C1 segment of cervical spinal cord (tissue), 14 donors: ENCODE measurements around the gene PLXNB1.
A peak's percentile ranks its signal among the peaks of the same experiment; 100 is the strongest.

Source experiments
- DNase-seq, 14 donors: peaks; one replicate each; lab custom pipeline; 2025; lab: John Stamatoyannopoulos, UW

The PLXNB1 gene

DNA sequence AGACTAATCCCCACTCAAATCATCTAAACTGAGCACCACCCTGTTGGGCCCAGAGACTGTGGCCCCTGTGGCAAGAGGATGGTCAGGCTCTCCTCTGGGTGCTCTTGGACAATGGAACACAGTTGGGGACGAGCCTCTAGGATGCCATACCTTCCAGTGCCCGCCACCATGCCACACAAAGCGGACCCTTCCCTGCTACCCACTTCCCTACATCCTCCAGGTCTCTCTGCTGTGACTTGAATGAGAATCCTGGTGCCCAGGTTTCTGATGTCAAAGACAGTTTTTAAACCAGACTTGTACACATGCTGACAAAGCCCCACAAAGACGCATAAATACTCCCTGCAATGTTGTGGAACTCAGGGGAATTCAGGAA, 5.3 kb upstream of the PLXNB1 start:
- no peak for DNase-seq

DNA sequence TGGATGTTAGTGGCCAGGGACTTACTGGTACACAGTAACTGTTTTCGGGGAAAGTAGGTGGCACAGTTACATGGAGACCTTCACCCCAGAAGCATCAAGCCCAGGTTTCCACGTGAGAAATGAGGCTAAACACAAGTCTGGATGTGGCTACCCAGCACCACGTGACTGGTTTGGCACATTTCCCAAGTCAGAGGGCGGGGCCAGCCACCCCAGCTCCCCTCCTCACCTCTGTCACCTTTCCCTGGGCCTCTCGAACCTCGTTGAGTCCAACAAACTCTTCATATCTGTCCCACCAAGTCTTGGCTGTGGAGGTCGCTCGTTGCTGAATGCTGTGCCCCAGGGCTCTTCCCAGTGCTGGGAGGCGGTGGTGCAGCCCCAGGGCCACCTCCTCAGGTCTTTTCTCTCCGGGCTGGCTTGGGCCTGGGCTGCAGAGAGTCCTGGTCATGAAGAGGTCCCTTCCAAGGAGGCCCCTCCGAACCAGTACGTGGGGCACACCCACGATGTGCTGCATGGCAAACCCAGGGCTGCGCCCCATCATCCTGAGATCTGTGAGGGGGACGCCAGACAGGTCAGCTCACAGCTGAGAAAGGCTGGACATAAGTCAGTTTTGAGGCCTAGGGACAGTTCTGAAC, 4.8 kb upstream of the PLXNB1 start:
- no peak for DNase-seq

DNA sequence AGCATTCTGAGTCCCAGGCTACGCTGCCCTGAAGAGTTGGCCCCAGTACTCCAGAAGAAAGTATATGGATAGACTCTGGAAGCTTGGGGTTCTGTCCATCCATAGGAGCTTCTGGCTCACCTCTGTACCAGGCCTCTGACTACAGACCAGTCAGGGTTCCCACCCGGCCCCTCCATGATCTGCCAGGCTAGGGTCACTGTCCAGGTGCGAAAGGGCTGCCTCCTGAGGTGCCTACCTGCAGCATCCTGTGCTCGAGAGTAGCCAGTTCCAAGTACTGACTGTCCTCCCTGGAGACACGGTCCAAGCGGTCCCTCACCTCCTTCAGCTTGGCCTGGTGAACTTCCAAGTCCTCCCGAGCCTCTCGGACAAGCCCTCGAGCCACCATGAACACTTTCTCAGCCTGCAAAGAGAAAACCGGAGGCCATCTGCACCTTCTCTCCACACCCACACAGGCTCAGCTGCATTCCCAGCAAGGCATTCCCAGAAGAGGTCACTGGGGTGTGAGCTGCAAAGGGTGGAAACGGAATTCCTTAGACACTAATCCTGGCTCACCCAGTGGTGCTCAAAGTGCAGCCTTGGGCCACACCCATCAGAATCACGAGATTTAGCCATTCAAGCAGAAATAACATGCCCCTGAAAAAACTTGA, 3.7 kb upstream of the PLXNB1 start:
- no peak for DNase-seq

DNA sequence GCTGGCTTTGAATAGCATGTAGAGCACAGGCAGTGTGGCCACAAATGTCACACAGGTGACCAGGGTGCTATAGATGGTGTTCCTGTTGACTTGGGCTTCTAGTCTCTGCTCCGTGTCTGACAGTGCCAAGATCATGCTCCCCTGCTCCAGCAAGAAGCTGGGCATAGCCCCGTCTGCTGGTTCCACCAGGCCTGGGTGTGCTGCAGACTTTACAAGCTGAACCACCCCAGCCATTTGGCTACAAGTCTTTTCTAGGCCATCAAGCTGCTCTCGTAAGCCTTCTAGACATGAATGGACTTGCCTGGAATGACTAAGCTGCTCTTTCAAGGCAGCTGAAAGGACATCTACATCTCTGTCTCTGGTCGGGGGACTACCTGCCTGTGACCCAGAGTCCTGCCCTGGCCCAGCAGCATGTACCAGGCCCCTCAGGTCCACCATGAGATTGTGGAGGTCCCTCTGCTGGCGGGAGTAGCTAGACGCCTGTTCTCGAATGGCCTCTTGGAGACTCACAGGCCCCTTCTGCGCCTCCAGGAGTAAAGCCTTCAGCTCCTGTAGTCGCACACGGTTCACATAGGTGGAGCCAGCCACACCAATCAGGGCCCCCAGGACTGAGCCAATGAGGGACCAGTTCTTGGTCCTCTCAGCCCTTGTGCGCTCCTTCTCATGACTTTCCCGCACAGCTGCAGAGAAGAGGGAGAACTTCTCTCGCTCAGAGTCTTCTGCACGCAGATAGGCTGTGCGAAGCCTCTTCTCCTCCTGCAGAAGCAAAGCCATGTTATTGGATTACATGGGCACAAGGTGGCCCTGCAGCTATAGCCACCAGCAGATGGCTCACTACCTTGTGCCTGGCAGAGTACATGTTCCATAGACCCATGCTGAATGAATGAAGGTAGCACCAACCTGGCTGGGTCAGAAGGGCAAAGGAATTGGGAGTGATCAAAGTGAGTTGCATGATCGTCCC, 2.8 kb upstream of the PLXNB1 start:
- no peak for DNase-seq

DNA sequence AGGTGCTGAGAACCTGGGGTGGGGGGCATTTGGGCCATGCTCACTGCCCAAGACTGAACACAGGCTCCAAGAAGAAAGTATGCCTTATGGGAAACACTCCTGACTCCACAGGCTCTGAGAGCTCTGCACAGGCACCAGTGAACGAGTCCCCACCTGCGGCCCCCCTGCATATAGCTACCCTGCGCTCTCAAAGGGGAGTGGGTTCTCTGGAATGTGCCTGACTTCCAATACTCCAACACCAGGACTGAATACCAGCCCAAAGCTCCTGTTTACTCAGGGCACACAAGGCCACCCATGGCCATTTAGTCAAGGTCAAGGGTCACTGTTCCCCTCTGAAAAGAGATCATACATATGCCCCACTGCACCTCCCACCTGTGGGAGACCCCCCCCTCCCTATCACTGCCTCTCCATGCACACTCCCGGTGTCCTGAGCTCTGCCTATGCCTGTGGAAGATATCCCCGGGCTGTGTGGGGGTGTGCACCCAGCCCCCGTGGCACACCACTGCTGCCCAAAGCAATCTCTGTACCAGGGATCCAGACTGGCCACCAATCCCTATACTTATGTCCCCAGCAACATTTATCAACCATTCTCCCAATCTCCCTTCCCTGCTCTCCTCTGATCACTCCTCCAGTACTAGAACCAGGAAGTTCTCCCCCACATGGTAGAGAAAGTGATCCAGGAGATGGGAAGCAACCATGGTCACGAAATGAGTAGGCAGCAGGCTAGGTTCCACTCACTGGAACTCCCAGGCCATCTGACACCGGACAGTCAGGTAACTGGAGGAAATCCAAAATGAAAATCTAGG, 1.5 kb upstream of the PLXNB1 start:
- no peak for DNase-seq

DNA sequence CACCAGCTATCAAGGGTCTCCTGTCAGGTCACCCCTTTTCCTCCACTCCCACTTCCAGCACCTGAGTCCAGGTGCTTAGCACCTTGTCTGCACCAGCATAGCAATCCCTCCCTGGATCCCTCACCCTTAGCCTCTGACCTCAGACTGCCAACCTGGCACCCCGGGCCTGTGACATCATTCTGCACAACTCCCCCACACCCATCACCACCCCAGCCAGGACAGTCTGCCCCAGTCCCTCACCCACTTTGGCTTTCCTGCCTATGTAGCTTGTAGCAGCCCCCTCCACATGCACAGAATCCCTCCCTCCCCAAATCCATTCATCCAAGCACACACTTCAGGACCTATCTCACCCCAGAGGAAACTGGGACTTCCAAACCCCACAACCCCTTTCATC, 819 bp upstream of the PLXNB1 start:
- DNase-seq, result no peak

DNA sequence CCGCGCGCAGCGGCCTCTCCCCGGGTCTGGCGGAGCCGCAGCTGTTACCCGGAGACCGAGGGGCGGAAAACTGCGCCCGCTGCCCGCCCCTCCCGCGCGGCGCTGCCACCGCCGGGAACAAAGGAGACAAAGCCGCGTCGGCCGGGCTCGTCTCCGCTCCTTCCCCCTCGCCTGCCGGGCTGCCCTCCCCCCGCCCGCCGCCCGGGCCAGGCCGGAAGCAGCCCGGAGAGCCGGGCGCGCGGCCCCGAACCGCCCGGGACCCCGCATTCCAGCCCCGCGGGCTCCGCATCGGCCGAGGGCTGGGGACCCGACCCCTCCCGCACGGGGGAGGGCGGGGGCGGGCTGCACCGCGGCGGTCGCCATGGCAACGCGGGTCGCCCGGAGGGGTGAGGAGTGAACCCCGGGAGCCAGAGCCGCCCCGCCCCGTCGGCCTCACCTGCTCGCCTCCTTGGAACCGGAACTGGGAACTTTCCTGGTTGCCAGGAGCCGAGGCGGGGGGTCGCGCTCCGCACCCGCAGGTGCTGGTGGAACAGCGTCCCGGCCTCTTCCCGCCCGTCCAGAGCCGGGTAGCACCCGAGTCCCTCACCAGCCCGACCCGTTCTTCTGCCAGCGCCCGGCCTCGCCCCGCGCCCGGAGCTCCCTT, 448 bp downstream of the PLXNB1 start:
- peak in 13 of 14 donors; percentile 43 to 87 (median 69) for DNase-seq

DNA sequence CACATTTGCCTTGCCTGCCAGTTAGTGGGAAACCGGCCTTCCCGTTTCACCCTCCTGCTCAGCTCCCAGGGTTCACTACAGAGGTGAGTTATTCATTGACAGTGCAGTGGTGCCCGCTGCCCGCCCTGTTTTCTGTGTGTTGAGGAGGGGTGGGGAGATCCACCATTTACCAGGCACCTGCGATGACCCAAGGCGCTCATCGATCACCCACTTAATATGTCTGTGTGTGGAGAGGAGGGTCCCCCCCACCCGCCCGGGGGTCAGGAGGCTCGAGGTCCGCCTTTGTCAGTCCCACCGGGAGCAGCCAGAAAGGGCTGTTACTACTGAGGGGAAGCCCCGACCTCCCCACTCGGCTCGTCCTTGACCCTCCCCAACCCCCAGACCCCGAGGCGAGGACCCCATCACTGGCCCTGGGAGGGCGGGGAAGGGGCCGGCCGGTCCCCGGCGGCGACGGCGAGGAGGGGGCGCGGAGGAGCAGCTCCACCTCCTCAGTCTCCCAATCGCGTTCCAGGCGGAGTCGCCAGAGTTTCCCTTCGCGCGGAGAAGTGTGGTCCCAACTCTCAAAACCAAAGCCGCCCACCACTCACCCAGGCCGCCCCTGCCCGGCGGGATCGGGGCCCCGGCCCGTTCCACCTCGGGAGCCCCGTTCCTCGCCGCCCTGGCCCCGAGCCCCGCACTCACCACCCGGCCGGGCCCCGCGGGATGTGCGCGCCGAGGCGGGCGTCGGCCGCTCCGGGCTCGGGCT, 1.1 kb downstream of the PLXNB1 start:
- DNase-seq, result peak in 9 of 14 donors; percentile 40 to 84 (median 66)

DNA sequence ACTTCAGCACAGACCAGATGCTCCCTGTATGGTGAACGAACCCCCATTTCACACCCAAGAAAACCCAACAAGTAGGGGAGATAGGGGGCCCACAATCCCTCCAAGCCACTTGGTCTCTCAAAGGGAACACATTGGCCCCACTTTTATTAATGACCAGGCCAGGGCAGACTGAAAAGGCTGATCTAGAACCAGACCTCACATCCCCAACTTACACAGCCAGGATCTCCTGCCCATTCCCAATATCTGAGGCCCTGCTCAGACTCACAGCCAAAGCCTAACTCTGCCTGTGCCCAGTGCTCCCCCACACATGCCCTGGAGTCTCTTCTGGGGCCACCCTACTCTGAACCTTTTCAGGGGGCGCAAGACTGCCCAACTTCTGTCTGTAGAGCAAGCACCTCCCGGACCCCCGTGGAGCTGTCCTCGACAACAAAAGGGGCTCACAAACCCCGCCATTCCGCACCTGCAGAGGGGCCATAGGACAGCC, 1.8 kb downstream of the PLXNB1 start:
- DNase-seq, result peak in 4 of 14 donors; percentile 34 to 66 (median 42)

DNA sequence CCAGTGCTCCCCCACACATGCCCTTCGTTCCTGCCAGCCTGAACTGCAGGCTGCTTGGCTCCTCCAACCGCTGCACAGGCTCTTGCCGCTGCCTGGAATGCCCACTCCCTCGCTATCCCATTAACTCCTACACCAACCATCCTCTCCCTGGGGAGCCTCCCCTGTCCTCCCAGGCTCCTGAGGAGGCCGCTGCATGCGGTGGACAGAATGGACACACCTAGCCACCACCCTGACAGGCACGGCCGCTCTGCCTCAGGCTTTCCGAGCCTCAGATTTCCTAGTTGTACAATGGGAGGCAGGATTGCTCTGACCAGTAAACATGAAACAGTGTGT, 2.3 kb downstream of the PLXNB1 start:
- peak in 6 of 14 donors; percentile 12 to 56 (median 50) for DNase-seq

DNA sequence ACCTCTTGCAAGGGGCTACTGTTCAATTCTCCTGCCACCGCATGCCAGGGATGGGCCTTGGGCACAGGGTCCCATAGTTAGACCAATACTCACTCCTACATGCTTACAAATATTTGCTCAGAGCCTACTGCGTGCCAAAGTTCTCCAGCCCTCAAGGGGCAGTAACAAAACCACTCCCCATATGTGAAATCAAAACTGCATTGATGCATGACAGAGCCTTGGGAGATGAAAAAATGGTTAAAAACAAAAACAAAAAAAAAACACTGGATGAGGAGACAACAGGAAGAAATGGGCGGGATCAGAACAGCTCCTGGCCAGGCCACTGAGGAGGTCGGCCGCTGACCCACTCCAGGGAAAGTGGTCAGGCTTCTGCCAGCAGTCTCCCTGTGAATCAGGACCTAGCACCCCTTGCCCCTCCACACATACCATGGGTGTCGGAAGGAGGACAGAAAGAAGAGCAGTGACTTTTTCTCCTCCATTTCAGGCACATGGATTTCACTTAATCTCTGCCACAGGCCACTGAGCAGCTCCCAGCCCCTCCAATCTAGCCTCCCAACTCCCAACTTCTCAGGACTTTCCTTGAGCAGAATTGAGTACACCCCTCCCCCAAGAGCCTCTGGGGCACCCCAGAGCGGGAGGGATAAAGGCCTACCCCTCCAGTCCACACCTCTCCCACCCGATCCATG, 2.8 kb downstream of the PLXNB1 start:
- peak in 10 of 14 donors; percentile 29 to 80 (median 51) for DNase-seq

DNA sequence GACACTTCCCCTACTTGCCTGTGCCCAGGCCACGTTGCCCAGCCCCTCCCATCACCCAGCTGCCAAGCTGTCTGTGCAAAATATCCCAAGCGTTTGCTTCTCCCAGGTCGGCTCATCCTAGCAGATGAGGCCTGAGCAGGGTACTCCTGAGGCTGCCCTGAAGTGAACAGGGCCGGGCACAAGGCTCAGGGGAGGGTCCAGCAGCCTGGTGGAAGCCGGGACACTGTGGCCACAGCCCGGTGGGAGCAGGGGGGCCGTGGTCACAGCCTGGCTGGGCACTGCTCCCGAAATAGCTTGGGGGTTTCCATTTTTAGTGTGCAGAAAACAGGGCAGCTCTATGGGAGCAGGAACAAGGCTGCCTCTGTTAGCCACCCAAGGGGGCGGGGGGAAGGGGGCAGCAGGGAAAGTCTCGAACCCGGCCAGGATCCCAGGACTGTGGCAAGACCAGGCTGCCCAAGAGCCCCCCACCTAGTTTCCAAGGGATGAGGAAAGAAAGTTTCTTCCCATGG, 3.4 kb downstream of the PLXNB1 start:
- peak in 13 of 14 donors; percentile 54 to 95 (median 84) for DNase-seq

DNA sequence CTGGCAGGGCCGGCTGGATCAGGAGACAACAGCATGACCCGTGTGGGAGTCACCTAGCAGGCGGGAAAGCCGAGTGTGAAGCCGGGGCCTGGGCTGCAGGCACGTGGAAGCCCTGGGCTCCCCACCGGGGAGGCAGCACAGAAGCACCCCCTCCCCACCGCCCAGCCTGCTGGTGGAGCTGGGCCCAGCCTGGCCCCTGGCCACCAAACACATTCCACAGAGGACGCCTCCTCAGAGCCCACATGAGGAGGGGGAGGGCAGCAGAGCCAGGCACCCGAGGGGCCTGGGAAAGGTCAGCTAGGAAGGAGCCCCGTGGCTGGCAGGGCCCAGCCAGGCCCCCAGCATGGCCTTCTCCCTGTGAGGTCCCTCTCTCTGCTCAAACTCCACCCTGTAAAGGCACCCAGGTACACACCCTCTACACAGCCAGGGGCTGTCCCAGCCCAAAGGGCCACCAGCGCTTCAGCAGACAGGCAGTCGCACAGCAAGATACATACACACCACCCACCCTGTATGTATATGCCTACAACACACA, 4.5 kb downstream of the PLXNB1 start:
- peak in 11 of 14 donors; percentile 4 to 70 (median 45) for DNase-seq

DNA sequence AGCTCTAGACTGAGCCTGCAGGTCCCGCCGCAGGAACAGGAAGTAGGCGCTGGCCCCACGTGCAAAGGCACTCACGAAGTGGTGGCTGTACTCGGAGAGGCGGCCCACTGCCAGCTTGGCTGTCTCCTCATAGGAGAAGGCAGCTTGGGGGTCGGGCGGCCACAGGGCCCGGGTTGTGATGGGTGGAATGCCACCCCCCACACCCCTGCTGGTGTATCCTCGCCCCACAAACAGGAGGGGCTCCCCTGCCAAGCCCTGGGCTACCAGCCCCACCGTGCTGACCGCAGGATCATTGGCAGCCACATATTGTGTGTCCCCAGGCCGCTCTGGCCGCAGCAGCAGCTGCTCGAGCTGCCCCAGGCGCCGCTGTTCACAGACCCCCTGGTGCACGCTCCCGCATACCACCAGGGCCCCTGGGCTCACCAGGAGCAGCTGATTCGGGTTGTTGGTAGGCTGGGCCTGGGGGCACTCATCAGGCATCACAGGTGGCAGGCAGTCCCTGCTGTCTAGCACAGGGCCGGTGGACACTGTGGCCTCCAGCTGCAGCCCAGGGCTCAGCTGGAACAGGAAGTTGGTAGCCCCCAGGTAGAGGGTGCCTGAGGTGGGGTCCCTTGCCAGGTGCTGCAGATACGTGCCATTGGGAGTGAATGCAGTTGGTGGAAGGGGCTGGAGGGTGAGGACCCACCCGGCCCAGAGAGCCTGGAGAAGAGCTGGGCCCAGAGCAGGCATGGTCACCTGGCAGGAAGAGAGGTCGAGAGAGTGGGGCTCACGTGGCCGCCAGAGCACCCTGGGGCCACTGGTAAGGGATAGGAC, 5.8 kb downstream of the PLXNB1 start:
- DNase-seq, result peak in 5 of 14 donors; percentile 10 to 61 (median 48)

DNA sequence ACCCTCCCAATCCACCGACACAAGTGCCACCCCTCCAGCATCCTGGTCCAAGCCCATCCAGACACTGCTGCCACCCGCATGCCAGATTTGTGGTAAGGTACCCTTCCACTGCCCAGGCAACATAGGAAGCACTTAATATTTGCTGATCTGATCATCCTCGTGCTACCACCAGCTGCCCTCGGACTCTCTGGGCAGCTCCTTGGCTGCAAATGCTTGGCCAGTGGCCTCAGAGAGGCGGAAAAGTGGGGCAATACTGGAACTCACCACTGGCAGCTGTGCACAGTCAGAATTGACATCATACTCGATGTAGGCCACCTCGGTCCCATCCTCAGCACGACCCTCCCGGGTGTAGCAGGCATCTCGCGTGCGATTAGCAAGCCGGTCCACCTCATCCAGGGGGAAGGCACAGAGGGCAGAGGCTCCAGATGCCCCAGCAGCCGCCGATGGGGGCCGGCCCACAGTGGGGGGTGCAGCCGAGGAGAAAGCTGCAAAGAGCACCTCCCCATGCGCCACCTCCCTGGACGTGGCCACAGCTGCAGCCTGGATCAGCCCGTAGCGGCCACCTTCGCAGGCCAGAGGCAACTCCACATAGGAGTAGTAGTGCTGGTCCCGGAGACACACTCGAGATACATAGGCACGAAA, 6.5 kb downstream of the PLXNB1 start:
- peak in 5 of 14 donors; percentile 23 to 71 (median 48) for DNase-seq

DNA sequence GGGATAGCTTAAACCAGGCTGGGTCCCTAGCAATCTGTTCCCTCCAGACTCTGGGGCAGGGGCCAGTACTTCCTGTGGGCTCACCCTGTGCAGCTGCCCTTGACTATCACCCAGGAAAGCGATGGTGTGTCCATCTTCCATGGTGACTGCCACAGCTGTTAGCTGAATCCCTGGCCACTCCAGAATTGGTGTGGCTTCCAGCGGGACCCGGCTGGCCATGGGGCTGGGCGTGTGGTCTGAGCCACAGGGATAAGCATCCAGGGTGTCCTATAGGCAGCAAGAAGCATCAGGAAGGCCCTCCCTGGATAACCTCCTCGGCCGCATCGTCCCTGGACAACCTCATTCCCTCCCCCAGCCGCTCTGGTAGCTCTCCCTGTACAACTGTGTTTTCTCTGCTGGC, 7.2 kb downstream of the PLXNB1 start:
- no peak for DNase-seq

DNA sequence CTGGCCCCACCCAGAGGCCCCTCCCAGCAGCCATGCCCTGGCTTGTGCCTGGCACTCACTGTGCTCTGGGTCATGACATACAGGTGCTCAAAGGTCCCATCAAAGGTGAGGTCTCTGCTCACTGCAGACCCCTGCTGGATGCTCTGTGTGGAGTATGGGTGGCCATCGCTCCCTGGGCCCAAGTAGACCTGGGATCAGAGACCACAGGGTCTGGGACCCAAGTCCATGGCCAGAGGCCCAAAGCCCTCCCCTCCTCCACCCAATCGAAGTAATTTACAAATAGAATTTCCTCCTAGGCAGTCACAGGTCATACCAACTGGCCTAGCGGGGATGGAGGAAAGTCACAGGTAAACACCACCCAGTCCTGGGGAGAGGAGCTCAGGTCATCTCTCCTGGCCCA, 7.6 kb downstream of the PLXNB1 start:
- DNase-seq, result no peak

DNA sequence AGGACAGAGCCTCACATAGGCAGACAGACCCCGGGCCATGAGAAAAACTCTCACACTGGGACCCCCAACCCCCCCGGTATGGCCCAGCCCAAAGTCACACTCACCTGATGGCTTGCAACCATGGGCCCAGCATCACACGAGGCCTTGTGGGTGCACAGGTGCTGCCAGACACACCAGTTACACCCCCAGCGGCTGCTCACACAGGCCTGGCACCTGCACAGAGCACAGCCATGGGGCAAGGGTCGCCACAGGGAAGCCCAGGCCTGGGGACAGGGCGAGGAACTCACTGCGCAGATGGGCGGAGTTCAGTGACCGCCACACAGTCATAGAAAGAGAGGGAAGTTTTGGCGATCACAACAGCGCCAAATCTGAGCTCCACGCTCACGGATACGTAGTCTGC, 9.3 kb downstream of the PLXNB1 start:
- no peak for DNase-seq
